GM19240 (cell line): ENCODE measurements around the gene BEGAIN.

Experiments used
- DNase-seq: peaks from one replicate; pipeline ENCODE4 v3.0.0; 2011; ENCODE audit warnings: low spot score; ENCODE audit not compliant: insufficient read length

The BEGAIN gene

DNA sequence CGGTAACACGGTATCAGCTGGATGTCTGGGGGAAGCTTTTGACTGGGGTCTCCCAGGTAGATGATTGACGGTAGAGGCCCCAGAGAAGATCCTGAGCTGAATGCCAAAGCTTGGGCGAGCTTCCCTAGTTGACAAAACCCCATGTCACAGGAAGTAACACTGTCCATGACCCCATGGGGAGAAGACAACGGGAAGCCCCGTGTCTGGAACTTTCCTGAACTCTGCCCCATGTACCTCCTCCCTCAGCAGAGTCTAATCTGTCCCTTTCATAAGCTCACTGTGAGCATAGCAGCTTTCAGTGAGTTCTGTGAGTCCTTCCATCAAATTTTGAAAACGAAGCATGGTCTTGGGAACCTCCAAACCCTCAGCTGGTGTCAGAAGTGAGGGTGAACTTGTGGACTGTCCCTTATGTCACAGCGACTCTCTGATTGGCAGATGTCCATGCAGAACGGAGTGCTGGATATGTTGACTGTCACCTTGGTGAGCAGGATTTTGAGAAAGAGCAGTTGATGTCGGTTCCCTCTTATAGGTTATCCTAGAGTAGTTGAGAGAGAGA lies 29.7 kb upstream of the BEGAIN start:
- no peak for DNase-seq

DNA sequence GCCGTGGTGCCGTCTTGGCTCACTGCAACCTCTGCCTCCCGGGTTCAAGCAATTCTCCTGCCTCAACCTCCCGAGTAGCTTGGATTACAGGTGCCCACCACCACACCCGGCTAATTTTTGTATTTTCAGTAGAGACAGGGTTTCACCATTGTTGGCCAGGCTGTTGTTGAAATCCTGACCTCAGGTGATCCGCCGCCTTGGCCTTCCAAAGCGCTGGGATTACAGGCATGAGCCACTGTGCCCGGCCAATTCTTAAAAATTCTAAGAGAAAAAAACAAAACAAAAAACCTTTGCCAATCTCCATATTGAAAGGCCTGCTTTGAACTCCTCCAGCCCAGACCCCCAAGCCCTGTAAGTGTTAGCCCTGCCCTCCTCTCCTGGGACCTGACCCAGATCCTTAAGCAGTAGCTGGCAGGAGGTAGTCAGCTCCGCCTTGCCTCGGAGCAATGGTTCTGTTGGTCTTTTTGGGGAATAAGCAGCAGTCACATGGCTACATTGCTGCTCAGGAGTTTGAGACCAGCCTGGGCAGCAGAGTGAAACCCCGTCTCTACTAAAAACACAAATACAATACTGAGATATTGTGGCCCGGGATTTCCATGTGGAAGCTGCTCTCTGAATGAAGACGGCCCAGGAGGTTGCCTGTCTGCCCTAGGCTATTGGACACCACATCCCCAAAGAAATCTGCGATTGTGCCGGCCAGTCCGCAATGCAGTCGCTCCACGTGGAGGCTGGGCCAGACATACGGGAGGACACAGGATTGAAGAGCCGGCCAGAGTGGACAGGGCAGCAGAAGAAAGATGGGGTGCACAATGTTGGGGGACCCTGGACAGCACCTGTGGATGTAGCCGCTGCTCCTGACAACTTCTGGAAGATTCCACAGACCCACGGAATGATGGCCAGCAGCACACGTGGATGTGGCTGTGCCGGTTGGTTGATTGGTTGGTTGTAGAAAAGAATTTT lies 28.8 kb upstream of the BEGAIN start:
- DNase-seq: no peak

DNA sequence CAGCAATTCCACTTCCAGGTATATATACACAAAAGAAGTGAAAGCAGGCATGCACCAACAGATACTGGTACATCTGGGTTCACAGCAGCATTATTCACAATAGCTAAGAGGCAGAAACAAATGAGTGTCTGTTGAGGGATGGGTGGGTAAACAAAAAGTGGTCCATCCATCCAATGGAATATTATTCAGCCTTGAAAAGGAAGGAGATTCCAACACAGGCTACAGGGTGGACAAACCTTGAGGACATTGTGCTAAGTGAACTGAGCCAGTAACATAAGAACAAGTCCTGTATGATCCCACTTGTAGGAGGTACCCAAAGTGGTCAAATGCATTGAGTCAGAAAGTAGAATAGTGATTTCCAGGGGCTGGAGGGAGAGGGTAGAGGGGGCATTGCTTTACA lies 27.6 kb upstream of the BEGAIN start:
- no peak for DNase-seq

DNA sequence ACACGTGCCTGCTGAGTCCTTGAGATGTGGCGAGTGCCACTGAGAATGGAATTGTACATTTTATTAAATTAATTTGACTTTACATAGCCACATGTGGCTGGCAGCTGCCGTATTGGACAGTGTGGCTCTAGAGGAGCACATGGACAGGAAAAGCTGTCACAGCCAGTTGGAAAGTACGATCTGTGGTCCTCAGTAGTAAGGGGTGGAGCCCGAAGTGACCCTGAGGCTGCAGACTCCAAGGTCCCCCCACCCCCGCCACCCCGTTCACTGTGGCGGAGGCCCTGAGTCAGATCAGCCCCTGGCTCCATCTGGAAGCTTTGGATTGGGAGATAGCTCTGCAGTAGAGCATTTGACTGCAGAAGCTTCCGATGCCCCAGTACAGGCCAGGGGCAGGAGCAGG lies 25.8 kb upstream of the BEGAIN start:
- no peak for DNase-seq

DNA sequence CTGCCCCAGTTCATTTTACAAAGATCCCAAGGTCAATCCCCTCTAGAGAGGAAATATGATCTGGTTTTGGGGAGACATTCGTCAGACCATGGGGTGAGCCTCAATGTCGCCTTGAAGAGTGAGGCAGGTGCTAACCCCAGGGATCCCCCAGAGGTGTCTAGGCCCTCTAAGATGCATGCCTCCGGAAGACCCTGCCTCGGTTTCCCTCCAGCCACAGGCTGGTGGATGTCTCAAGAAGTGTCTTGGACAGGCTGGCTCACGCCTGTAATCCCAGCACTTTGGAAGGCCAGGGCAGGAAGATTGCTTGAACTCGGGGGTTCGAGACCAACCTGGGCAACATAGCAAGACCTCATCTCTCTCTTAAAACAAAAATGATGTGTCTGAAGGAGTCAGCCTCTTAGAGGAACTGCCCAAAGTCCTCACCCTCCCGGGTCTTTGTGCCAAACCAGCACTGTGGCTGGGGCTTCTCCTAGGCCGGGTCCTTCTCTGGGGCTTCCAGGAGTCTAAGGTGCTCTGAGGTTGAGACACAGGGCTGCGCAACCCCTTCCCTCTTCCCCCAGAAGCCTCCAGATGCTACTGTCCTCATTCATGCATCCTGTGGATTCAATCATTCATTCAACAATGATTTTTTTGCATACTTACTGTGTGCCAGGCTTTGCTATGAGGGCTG lies 24.7 kb upstream of the BEGAIN start:
- no peak for DNase-seq

DNA sequence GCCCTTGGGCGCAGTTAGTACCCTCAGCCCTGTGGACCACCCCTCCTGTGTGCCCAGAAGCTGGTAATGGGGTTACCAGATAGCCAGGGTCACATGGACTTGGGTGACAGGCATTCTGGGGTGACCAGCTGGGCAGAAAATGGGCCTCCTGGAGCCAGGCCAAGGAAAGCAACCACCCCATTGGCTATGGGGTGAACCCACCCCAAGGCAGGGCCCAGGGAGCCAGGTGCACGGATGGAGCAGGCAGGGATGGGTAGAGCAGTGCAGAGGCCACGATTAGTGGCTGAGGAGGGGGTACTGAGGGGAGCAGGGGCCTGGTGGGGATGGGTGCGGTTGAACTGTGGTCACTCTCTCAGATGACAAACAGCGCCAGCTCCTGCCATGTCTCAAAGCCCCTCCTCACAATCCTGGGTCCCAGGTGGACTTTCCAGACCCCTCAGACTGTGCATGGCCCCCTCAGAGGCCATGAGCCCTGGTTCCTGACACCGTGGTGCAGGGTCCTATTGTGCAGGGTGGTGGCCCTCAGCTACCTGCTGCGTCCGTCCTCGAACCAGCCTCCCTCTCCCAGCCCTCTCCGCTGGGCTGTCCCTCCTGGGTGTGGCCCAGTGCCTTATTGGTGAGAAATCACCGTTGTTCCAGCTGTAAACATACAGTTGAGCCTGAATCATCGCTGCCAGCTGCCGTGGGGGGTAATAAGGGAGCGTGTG lies 23.4 kb upstream of the BEGAIN start:
- no peak for DNase-seq

- DNase-seq: no peak
Measured at GRCh38 chr14:100609941-100610391, 22.7 kb upstream of the BEGAIN start.

DNA sequence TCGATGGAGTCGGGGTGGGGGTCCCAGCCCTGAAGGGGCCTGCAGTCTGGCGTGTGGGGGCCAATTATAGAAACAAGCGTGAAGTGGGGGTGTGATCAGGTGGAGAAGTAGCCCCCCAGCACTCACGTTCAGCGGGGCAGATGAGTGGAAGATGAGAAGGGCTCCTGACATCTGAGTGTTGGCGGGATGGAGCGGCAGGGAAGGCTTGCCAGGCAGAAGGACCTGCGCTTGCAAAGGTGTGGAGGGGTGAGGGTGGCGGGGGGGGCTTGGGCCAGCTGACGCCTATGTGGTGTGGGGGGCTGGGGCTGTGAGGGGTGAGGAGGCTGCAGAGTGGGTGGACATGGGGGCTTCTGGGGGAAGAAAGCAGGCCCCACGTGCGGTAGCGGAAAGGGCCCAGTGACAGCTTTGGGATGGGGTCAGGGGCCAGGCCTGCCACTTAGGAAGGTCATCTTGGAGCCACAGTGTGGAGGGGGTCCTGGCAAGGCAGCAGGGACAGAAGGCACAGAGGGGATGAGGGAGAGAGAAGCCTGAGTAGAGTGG lies 22.2 kb upstream of the BEGAIN start:
- DNase-seq: no peak

- no peak for DNase-seq
Measured at GRCh38 chr14:100608586-100609330, 21.5 kb upstream of the BEGAIN start.

DNA sequence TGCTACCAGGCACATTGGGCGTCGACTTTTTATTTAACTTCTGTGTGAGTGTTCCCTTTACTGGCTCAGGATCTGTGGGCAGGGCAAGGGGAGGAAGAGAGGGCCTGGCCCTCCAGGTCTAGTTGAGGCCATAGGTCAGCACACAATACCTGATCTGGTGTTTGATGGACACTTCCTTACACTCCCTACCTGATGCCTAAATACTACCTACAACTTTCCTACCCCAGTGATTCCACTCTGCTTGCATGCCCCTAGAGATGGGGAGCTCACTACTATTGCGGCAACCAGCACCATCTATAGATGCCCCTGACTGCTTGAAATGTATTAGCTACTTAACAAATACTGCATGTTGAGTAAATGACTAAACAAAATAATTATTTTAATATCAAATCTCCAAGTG lies 20.8 kb upstream of the BEGAIN start:
- no peak for DNase-seq

GRCh38 chr14:100607611-100607956 lies 20.4 kb upstream of the BEGAIN start:
- no peak for DNase-seq

- no peak for DNase-seq
Measured at GRCh38 chr14:100606687-100607610, 19.7 kb upstream of the BEGAIN start.

DNA sequence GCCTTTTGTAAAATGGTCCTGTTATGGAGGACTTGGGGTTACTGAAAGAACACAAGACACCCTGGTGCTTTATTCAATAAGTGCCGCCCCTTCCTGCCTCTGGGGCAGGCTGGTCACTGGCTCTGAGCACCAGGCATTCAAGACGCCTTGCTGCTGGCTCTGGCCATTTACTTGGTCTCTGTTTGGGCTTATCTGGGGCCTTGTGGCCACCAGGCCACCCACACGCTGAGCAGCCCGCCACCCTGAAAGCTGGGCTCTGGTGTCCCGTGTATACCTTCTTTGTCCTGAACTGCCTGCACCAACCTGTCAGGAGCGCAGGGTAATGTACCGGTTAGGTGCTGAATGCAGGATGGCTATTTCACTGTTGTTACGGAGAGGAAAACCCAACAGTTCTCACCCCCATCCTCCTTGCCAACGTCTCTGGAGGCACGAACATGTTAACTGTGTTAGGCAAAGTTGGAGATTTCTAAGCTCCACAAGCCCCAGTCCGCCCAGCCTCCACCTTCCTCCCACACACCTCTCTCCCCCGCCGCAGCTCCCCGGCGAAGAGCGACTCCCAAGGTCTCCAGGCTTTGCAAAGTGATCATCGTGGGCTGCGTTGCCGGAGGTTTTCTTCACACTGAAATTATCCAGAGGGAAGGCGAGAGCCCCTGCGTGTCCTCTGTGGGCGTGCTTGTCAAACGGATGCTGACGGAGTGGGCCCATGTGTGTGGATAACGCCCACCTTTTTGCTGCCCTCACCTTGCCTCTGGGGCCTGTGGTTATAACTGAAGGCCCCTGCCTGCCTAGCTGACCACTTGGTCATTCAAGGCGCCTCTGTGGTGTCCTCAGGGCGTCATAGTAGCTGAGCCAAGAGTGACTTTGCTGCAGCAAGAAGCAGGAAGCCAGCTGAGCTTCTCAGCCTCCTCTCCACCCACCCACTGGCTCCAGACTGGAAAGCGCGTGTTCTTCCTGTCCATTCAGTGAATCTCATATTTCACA lies 18.8 kb upstream of the BEGAIN start:
- DNase-seq: no peak

DNA sequence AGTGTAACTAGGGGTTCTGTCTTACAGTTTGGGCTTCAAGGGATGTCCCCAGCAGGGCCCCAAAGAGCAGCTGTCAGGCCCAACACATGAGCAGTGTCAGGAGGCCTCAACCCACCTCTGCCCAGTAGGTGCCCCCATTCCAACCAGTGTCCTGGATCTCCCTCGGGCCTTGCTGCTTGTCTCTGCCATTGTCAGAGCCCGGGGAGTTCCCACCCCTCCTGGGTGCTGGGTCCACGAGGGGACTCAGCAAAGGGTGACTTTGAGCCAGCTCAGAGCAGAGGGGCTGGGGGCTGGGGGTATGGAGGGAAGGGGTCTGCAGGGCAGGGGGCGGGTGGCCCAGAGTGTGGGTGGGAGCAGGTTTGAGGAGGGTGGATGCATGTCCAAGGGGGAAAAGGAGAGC lies 18.0 kb upstream of the BEGAIN start:
- DNase-seq: no peak

- DNase-seq: no peak
Measured at GRCh38 chr14:100604709-100605108, 17.5 kb upstream of the BEGAIN start.

DNA sequence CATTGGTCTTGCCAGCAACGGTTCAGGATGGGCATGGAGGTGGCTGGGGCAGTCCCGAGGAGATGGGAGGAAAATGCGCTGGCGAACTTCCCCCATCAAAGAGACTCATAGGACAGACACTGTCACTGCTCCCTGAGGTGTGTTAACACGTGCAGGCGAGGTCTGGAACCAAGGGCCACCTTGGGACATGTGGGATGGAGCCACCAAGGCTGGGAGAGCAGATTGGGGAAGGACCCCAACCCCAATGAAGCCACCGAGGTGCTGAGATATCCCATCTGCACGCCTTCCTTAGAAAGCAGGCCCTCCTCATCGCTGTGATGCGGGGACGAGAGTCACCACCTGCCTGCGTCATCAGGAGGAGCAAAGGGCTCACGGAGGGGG lies 16.9 kb upstream of the BEGAIN start:
- no peak for DNase-seq

DNA sequence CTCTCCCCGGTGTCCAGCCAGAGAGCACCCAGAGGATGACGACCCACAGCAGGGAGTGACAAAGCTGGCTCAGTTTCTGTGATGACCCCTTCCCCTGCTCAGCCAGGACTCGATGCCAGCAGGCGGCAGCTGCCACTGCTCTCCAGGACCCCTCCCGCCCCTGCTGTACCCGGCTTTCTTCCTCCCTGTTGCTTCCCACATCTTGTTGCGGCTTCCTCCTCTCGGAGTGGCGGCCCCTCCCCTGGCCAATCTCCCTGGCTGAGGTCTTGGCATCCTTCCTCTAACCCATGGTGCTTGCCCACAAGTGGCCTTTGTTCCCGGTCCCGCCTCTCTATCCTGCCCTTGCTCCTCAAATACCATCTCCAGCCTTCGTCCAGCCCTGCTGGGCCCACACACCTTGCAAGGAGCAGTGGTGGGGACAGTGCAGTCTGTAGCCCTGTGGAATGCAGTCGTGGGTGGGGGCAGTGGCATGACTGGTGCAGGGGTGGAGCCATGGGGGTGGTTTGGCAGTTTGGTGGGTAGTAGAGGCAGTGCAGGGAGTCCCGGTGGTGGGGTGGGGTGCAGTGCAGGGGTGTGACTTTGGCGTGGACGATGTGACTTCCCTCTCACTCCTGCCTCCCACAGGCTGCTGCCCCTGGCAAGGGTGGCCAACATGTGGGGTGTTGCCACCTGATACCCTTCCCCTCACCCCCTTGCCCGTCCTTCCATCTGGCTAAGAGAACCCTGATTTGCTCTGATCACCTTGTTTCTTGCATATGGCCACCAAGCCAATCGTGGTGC lies 16.3 kb upstream of the BEGAIN start:
- DNase-seq: no peak
